Caco-2 (cell line): ENCODE results near the gene RFX1. TPM values are rescaled to one million over a fixed set of nuclear protein-coding genes. Genes with fewer than 3 reads are reported as not detected.
A peak's percentile ranks its signal among the peaks of the same experiment; 100 is the strongest.

Experiments
- BruUV-seq: library from RNA; stranded (reverse); fragments of 400-500 nt; replicated peaks from 2 replicates; lab custom pipeline; 2021; lab: Mats Ljungman, UMichigan
- CTCF ChIA-PET: fragments of 300-600 bp; sonication (Branson Sonifier 250); formaldehyde crosslinking; loops from one replicate; lab custom pipeline; 2022; ENCODE audit warnings: antibody characterized with exemption; lab: Charles Lee
- POLR2A ChIA-PET: fragments of 300-600 bp; sonication (Branson Sonifier 250); formaldehyde crosslinking; loops from one replicate; lab custom pipeline; 2022; ENCODE audit warnings: antibody characterized with exemption; lab: Charles Lee
- DNase-seq, 2 experiments: peaks; one replicate each; pipeline versions ENCODE4 v3.0.0 to v3.0.0-alpha.2; 2020 to 2022
- H3K27me3 ChIP-seq: replicated peaks from 2 replicates; pipeline ENCODE4 v1.6.0; 2011; ENCODE audit warnings: low read length; ENCODE audit not compliant: control insufficient read depth, insufficient read depth
- H3K36me3 ChIP-seq: 2 replicates; pipeline ENCODE4 v1.5.1; 2011; ENCODE audit warnings: low read length; ENCODE audit not compliant: control insufficient read depth, insufficient read depth
- H3K4me1 ChIP-seq: fragments of 250-450 bp; sonication (Bioruptor Pico); 2 replicates; pipeline ENCODE4 v1.5.1; 2020; ENCODE audit warnings: mild to moderate bottlenecking
- H3K4me3 ChIP-seq: 2 replicates; pipeline ENCODE4 v1.5.1; 2011; ENCODE audit warnings: low read depth, mild to moderate bottlenecking, control low read depth, low read length
- H3K9me3 ChIP-seq: fragments of 250-450 bp; sonication (Bioruptor Pico); 2 replicates; pipeline ENCODE4 v1.5.1; 2020; ENCODE audit warnings: mild to moderate bottlenecking, moderate library complexity
- H3K27ac Mint-ChIP-seq: one replicate; pipeline ENCODE4 v1.8.0; 2022; ENCODE audit warnings: mixed read lengths; ENCODE audit not compliant: unreplicated experiment
- H3K27me3 Mint-ChIP-seq: one replicate; pipeline ENCODE4 v1.8.0; 2022; ENCODE audit warnings: mixed read lengths; ENCODE audit not compliant: insufficient read depth, unreplicated experiment
- H3K36me3 Mint-ChIP-seq: one replicate; pipeline ENCODE4 v1.8.0; 2022; ENCODE audit warnings: mild to moderate bottlenecking, mixed read lengths; ENCODE audit not compliant: insufficient read depth, unreplicated experiment
- H3K4me1 Mint-ChIP-seq: one replicate; pipeline ENCODE4 v1.8.0; 2022; ENCODE audit warnings: low read depth, mixed read lengths; ENCODE audit not compliant: unreplicated experiment
- H3K4me3 Mint-ChIP-seq: one replicate; pipeline ENCODE4 v1.8.0; 2022; ENCODE audit warnings: mild to moderate bottlenecking, moderate library complexity, mixed read lengths; ENCODE audit not compliant: unreplicated experiment
- H3K9me3 Mint-ChIP-seq: one replicate; pipeline ENCODE4 v1.8.0; 2022; ENCODE audit warnings: mixed read lengths; ENCODE audit not compliant: unreplicated experiment
- intact Hi-C: fragments of 100-400 bp; cut with micrococcal nuclease; formaldehyde crosslinking; loops from one replicate; pipeline ENCODE4 v1.10.0; 2022; ENCODE audit not compliant: unreplicated experiment
- total RNA-seq: library from RNA; stranded (reverse); gene quantifications from 2 replicates; pipeline ENCODE4 v1.2.3, GENCODE V29; 2022
- TF ChIP-seq, protein P1 (sequence below), 2 experiments: fragments of 200-600 bp in 1 of 2; IDR thresholded peaks; 1 replicate in 1 of 2; 2 replicates in 1 of 2; pipeline versions ENCODE4 v1.5.1 to v1.8.0; 2011 to 2022; ENCODE audit warnings: antibody characterized with exemption in 1 of 2, control low read depth in 1 of 2, inconsistent platforms in 1 of 2, low read depth in 1 of 2, low read length in 1 of 2, mild to moderate bottlenecking in 1 of 2, moderate library complexity in 1 of 2; ENCODE audit not compliant: insufficient read depth in 1 of 2, severe bottlenecking in 1 of 2, unreplicated experiment in 1 of 2

Gene RFX1
- total RNA-seq, 1 experiment from 2014 or later, result 11.5 TPM

DNA sequence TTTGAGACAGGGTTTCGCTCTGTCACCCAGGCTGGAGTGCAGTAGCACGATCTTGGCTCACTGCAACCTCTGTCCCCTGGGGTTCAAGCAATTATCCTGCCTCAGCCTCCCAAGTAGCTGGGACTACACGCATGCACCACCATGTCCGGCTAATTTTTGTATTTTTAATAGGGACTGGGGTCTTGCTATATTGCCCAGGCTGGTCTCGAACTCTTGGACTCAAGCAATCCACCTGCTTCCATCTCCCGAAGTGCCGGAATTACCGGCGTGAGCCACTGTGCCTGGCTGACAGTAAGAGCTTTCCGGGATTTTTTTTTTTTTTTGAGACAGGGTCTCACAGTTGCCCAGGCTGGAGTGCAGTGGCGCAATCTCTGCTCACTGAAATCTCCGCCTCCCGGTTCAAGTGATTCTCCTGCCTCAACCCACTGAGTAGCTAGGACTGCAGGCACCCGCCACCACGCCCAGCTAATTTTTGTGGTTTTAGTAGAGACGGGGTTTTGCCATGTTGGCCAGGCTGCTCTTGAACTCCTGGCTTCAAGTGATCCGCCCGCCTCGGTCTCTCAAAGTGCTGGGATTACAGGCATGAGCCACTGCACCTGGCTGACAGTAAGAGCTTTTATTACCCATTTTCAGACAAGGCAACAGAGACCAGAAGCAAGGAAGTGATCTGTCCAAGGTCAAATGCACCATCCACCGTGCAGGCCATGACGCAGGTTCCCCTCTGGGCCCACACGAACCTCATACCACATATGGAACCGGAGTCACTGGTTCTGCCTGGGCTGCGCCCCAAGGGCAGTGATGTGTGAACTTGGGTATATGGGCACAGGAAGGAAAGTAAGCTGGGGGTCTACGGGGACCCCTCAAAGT lies 21.0 kb downstream of the RFX1 start:
- intact Hi-C loops, result no loop called here
- peaks cover 10% of the 10 kb centered on the region for H3K4me1 Mint-ChIP-seq
- Histone ChIP-seq H3K36me3 (no peaks in the 10 kb centered on the region; the same call in 1 of the 2 replicates), H3K27me3 (no peaks in the 10 kb centered on the region), H3K4me1 (no peaks in the 10 kb centered on the region), H3K4me3 (no peak overlapping the region), H3K9me3 (no peaks in the 10 kb centered on the region)
- no TSS peak for BruUV-seq
- ChIA-PET POLR2A (interaction anchor here (0.6 kb wide), 1 partner anchor 57 kb away, joined by 4 read pairs; no protein-coding TSS in a partner anchor), CTCF (no interaction called here)
- TF ChIP-seq, protein P1, sequence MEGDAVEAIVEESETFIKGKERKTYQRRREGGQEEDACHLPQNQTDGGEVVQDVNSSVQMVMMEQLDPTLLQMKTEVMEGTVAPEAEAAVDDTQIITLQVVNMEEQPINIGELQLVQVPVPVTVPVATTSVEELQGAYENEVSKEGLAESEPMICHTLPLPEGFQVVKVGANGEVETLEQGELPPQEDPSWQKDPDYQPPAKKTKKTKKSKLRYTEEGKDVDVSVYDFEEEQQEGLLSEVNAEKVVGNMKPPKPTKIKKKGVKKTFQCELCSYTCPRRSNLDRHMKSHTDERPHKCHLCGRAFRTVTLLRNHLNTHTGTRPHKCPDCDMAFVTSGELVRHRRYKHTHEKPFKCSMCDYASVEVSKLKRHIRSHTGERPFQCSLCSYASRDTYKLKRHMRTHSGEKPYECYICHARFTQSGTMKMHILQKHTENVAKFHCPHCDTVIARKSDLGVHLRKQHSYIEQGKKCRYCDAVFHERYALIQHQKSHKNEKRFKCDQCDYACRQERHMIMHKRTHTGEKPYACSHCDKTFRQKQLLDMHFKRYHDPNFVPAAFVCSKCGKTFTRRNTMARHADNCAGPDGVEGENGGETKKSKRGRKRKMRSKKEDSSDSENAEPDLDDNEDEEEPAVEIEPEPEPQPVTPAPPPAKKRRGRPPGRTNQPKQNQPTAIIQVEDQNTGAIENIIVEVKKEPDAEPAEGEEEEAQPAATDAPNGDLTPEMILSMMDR (IDR thresholded peaks at IDR 0.05; ENCODE audit: insufficient read depth in 1 of 2, low read depth in 1 of 2, low read length in 1 of 2, severe bottlenecking in 1 of 2, unreplicated experiment in 1 of 2), result no peak
- H3K27ac Mint-ChIP-seq, result peak overlapping the region; percentile 77
- peaks cover 15% of the 10 kb centered on the region for H3K36me3 Mint-ChIP-seq
- H3K27me3 Mint-ChIP-seq, result no peaks in the 10 kb centered on the region
- H3K4me3 Mint-ChIP-seq, result no peak overlapping the region
- no peaks in the 10 kb centered on the region for H3K9me3 Mint-ChIP-seq
- no peak for DNase-seq

DNA sequence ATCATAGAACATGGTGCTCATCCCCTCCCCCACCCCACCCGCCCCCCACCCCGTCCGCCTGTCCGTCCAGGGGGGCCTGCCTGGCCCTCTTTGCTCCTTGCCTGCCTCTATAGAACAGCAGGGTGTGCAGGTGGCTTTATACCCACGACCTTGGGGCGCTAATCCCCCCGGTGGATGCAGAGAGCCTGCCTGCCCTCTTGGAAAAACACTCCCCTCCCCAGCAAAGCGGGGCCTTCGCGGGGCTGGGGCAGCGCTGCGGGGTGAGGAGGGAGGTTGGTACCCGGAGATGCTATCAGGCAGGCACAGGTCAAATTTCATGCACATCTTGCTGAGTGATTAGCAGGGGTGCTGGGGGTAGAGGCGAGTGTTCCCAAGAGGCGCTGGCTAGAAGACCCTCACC lies 21.9 kb downstream of the RFX1 start:
- no peak overlapping the region for H3K4me3 Mint-ChIP-seq
- H3K27me3 Mint-ChIP-seq, result no peaks in the 10 kb centered on the region
- TF ChIP-seq, protein P1 (IDR thresholded peaks at IDR 0.05; ENCODE audit: insufficient read depth in 1 of 2, low read depth in 1 of 2, low read length in 1 of 2, severe bottlenecking in 1 of 2, unreplicated experiment in 1 of 2), result no peak
- intact Hi-C loops, result no loop called here
- peaks cover 4% of the 10 kb centered on the region for H3K4me1 Mint-ChIP-seq
- H3K9me3 ChIP-seq, result no peaks in the 10 kb centered on the region
- no peaks in the 10 kb centered on the region; the same call in 1 of the 2 replicates for H3K36me3 ChIP-seq
- no peak overlapping the region for H3K4me3 ChIP-seq
- CTCF ChIA-PET, result no interaction called here
- no peaks in the 10 kb centered on the region for H3K9me3 Mint-ChIP-seq
- peaks cover 15% of the 10 kb centered on the region for H3K36me3 Mint-ChIP-seq
- no peak for DNase-seq
- H3K27ac Mint-ChIP-seq, result no peak overlapping the region
- BruUV-seq, result no TSS peak
- H3K4me1 ChIP-seq, result peaks cover 6% of the 10 kb centered on the region; the same call in 1 of the 2 replicates
- H3K27me3 ChIP-seq, result no peaks in the 10 kb centered on the region
- POLR2A ChIA-PET, result no interaction called here

DNA sequence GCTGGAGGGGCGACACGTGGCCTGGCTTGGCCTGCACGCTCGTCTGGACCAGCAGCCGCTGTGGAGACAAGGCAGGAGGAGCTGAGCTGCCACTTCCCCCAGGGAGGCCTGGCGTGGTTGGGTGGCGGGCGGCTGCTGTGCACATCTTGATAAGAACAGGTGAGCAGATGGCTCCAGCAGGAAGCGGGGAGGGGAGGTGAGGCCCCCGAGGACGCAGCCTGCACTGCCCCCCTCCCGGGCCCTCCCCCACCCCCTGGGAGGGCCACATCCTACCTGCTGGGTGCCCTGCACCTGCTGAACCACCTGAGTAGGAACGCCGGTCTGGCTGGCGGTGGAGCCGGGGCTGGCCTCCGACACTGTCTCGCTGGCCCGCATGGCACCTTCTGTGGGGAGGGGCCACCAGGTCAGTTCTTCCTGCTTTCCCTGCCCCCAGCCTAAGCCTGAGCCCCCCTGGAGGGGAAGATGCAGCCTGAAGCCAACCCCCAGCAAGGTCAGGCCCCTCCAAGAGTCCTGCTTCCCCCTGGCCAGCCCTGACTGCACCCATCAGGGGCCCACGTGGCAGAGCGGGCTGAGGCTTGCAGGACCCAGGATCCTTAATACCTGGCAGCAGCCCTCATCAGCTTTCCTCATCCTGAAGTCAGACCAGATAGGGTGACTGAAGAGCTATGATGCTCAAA lies 22.8 kb downstream of the RFX1 start:
- CTCF ChIA-PET, result no interaction called here
- H3K9me3 ChIP-seq, result no peaks in the 10 kb centered on the region
- H3K27ac Mint-ChIP-seq, result no peak overlapping the region
- no peak overlapping the region for H3K4me3 ChIP-seq
- H3K9me3 Mint-ChIP-seq, result no peaks in the 10 kb centered on the region
- H3K4me1 Mint-ChIP-seq, result no peaks in the 10 kb centered on the region
- H3K36me3 Mint-ChIP-seq, result peaks cover 9% of the 10 kb centered on the region
- no TSS peak for BruUV-seq
- no peak overlapping the region for H3K4me3 Mint-ChIP-seq
- POLR2A ChIA-PET, result no interaction called here
- H3K36me3 ChIP-seq, result no peaks in the 10 kb centered on the region; the same call in 1 of the 2 replicates
- intact Hi-C loops, result no loop called here
- H3K27me3 ChIP-seq, result no peaks in the 10 kb centered on the region
- DNase-seq, result no peak
- TF ChIP-seq, protein P1 (IDR thresholded peaks at IDR 0.05; ENCODE audit: insufficient read depth in 1 of 2, low read depth in 1 of 2, low read length in 1 of 2, severe bottlenecking in 1 of 2, unreplicated experiment in 1 of 2), result no peak
- H3K27me3 Mint-ChIP-seq, result no peaks in the 10 kb centered on the region
- H3K4me1 ChIP-seq, result peaks cover 6% of the 10 kb centered on the region; the same call in 1 of the 2 replicates
